Measurements from ENCODE around the gene RXFP4. TPM values are rescaled to one million over a fixed set of nuclear protein-coding genes. Genes with fewer than 3 reads are reported as not detected.

The RXFP4 gene
- total and polyA plus RNA-seq, 2 of the 13 experiments (the other 11 are each of a cell fraction or from before 2014, with no cell fraction given), result 0.38 to 1.4 TPM

- TF ChIP-seq FIP1L1 (IDR thresholded peaks at IDR 0.05; ENCODE audit: borderline replicate concordance, insufficient read depth, low read depth, low read length) (no peak), ESRRA (CRISPR knock-in tag; IDR thresholded peaks at IDR 0.05; ENCODE audit: low read depth) (peak; percentile 90), ZNF274 (CRISPR knock-in tag; IDR thresholded peaks at IDR 0.05) (peak; percentile 74; the same call in 1 of the 2 replicates), ZNF3 (CRISPR knock-in tag; IDR thresholded peaks at IDR 0.05) (no peak), RBM39 (IDR thresholded peaks at IDR 0.05; ENCODE audit: low read depth, low read length, poor library complexity, severe bottlenecking) (peak; percentile 48), ZNF510 (CRISPR knock-in tag; IDR thresholded peaks at IDR 0.05; ENCODE audit: low read depth) (0 out of 2 replicates have a peak, but pooled peaks have one; percentile 66), CHD4 (IDR thresholded peaks at IDR 0.05; ENCODE audit: borderline replicate concordance, low read length) (no peak), ETV6 (CRISPR knock-in tag; conservative IDR thresholded peaks at IDR 0.05) (no peak), HOXA7 (CRISPR knock-in tag; IDR thresholded peaks at IDR 0.05) (no peak), PREB (CRISPR knock-in tag; IDR thresholded peaks at IDR 0.05) (no peak), ZNF318 (CRISPR knock-in tag; IDR thresholded peaks at IDR 0.05) (no peak), MTA1 (CRISPR knock-in tag; IDR thresholded peaks at IDR 0.05; ENCODE audit: borderline replicate concordance) (peak; percentile 84; the same call in 1 of the 2 replicates), TAF1 (CRISPR knock-in tag; IDR thresholded peaks at IDR 0.05) (no peak), CC2D1A (CRISPR knock-in tag; IDR thresholded peaks at IDR 0.05) (no peak)
- TF ChIP-seq, protein P1, sequence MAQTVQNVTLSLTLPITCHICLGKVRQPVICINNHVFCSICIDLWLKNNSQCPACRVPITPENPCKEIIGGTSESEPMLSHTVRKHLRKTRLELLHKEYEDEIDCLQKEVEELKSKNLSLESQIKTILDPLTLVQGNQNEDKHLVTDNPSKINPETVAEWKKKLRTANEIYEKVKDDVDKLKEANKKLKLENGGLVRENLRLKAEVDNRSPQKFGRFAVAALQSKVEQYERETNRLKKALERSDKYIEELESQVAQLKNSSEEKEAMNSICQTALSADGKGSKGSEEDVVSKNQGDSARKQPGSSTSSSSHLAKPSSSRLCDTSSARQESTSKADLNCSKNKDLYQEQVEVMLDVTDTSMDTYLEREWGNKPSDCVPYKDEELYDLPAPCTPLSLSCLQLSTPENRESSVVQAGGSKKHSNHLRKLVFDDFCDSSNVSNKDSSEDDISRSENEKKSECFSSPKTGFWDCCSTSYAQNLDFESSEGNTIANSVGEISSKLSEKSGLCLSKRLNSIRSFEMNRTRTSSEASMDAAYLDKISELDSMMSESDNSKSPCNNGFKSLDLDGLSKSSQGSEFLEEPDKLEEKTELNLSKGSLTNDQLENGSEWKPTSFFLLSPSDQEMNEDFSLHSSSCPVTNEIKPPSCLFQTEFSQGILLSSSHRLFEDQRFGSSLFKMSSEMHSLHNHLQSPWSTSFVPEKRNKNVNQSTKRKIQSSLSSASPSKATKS (CRISPR knock-in tag; IDR thresholded peaks at IDR 0.05), result no peak
- TF ChIP-seq, protein P2, sequence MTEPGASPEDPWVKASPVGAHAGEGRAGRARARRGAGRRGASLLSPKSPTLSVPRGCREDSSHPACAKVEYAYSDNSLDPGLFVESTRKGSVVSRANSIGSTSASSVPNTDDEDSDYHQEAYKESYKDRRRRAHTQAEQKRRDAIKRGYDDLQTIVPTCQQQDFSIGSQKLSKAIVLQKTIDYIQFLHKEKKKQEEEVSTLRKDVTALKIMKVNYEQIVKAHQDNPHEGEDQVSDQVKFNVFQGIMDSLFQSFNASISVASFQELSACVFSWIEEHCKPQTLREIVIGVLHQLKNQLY (CRISPR knock-in tag; IDR thresholded peaks at IDR 0.05), result peak; percentile 74; the same call in 1 of the 2 replicates
These were observed 26.1 kb downstream of the RXFP4 start (continued) for GRCh38 chr1:155967341-155968050.

All from HepG2 (cell line).